ENCODE data around the gene EFCAB11. TPM values are rescaled to one million over a fixed set of nuclear protein-coding genes. Genes with fewer than 3 reads are reported as not detected.

Gene EFCAB11
- total and polyA plus RNA-seq, 3 experiments from 2014 or later, result 2.0 to 12.1 (median 9.8) TPM

GRCh38 chr14:89765346-89765745 is 189.2 kb downstream of the EFCAB11 start:
- ChIA-PET CTCF (interaction anchor here (1.2 to 2.9 kb wide), 5 partner anchors 44 to 589 kb away, joined by 3 to 16 read pairs (median 4); no protein-coding TSS in a partner anchor), POLR2A (interaction anchor here (0.7 kb wide), 1 partner anchor 48 kb away, joined by 6 read pairs; no protein-coding TSS in a partner anchor)
- Mint-ChIP-seq H3K9me3 (no peaks in the 10 kb centered on the region), H3K36me3 (no peaks in the 10 kb centered on the region), H3K27me3 (no peaks in the 10 kb centered on the region), H3K4me1 (peaks cover 28 to 42% (median 31%) of the 10 kb centered on the region in 3 donors), H3K4me3 (peak overlapping the region in 1 of 7 donors; percentile 83), H3K27ac (peak overlapping the region in 1 of 8 donors; percentile 55)
- peaks cover 25% of the 10 kb centered on the region for H3K4me1 ChIP-seq (ENCODE audit: insufficient read depth, low read length)
- H3K9me3 ChIP-seq (ENCODE audit: low read length), result no peaks in the 10 kb centered on the region
- H3K36me3 ChIP-seq (ENCODE audit: insufficient read depth, low read length), result no peaks in the 10 kb centered on the region
- no peak overlapping the region for H3K27ac ChIP-seq (ENCODE audit: low read depth, low read length)
- no peaks in the 10 kb centered on the region for H3K27me3 ChIP-seq (ENCODE audit: insufficient read depth, low read length, poor library complexity, severe bottlenecking)
- no peak for DNase-seq
- no peak overlapping the region for H3K4me3 ChIP-seq (ENCODE audit: low read length)

- POLR2A ChIA-PET, result no interaction called here
- CTCF ChIA-PET, result interaction anchor here (1.3 kb wide), 1 partner anchor 39 kb away, joined by 3 read pairs; no protein-coding TSS in a partner anchor
Measured at GRCh38 chr14:89760086-89760485, 194.4 kb downstream of the EFCAB11 start.

GRCh38 chr14:89757313-89757939 is 197.1 kb downstream of the EFCAB11 start:
- POLR2A ChIA-PET, result no interaction called here
- H3K4me1 ChIP-seq (ENCODE audit: insufficient read depth, low read length), result no peaks in the 10 kb centered on the region
- no peak overlapping the region for H3K4me3 ChIP-seq (ENCODE audit: low read length)
- H3K4me3 Mint-ChIP-seq, result no peak overlapping the region
- peaks cover 0 to 16% (median 3%) of the 10 kb centered on the region in 3 donors for H3K36me3 Mint-ChIP-seq
- H3K27me3 Mint-ChIP-seq, result no peaks in the 10 kb centered on the region
- peaks cover 4 to 6% (median 5%) of the 10 kb centered on the region in 3 donors for H3K4me1 Mint-ChIP-seq
- H3K36me3 ChIP-seq (ENCODE audit: insufficient read depth, low read length), result no peaks in the 10 kb centered on the region
- H3K27ac Mint-ChIP-seq, result no peak overlapping the region
- H3K27me3 ChIP-seq (ENCODE audit: insufficient read depth, low read length, poor library complexity, severe bottlenecking), result no peaks in the 10 kb centered on the region
- CTCF ChIA-PET, result no interaction called here
- DNase-seq, result no peak
- H3K27ac ChIP-seq (ENCODE audit: low read depth, low read length), result no peak overlapping the region
- peaks cover 1 to 7% (median 3%) of the 10 kb centered on the region in 5 donors for H3K9me3 Mint-ChIP-seq
- no peaks in the 10 kb centered on the region for H3K9me3 ChIP-seq (ENCODE audit: low read length)

More at GRCh38 chr14:89760086-89760485, 194.4 kb downstream of the EFCAB11 start:
- no peaks in the 10 kb centered on the region for H3K4me1 ChIP-seq (ENCODE audit: insufficient read depth, low read length)
- no peaks in the 10 kb centered on the region for H3K36me3 ChIP-seq (ENCODE audit: insufficient read depth, low read length)
- H3K27ac ChIP-seq (ENCODE audit: low read depth, low read length), result no peak overlapping the region
- no peaks in the 10 kb centered on the region for H3K27me3 ChIP-seq (ENCODE audit: insufficient read depth, low read length, poor library complexity, severe bottlenecking)
- H3K4me3 Mint-ChIP-seq, result peak overlapping the region in 1 of 7 donors; percentile 26
- H3K4me3 ChIP-seq (ENCODE audit: low read length), result no peak overlapping the region
- no peak for DNase-seq
- peaks cover 0 to 9% (median 3%) of the 10 kb centered on the region in 3 donors for H3K36me3 Mint-ChIP-seq
- peaks cover 14 to 22% (median 15%) of the 10 kb centered on the region in 3 donors for H3K4me1 Mint-ChIP-seq
- H3K9me3 Mint-ChIP-seq, result peaks cover 1 to 5% (median 3%) of the 10 kb centered on the region in 5 donors
- H3K27ac Mint-ChIP-seq, result peak overlapping the region in 2 of 8 donors; percentile 38 to 57
- no peaks in the 10 kb centered on the region for H3K9me3 ChIP-seq (ENCODE audit: low read length)
- no peaks in the 10 kb centered on the region for H3K27me3 Mint-ChIP-seq

GRCh38 chr14:89755816-89756215 is 198.7 kb downstream of the EFCAB11 start:
- no peaks in the 10 kb centered on the region for H3K27me3 ChIP-seq (ENCODE audit: insufficient read depth, low read length, poor library complexity, severe bottlenecking)
- no peak overlapping the region for H3K27ac Mint-ChIP-seq
- CTCF ChIA-PET, result no interaction called here
- H3K4me3 ChIP-seq (ENCODE audit: low read length), result no peak overlapping the region
- no peak overlapping the region for H3K27ac ChIP-seq (ENCODE audit: low read depth, low read length)
- no peaks in the 10 kb centered on the region for H3K9me3 ChIP-seq (ENCODE audit: low read length)
- H3K27me3 Mint-ChIP-seq, result no peaks in the 10 kb centered on the region
- peaks cover 10% of the 10 kb centered on the region for H3K4me1 ChIP-seq (ENCODE audit: insufficient read depth, low read length)
- no peak for DNase-seq
- peaks cover 11 to 19% (median 18%) of the 10 kb centered on the region in 3 donors for H3K4me1 Mint-ChIP-seq
- H3K9me3 Mint-ChIP-seq, result peaks cover 1 to 7% (median 3%) of the 10 kb centered on the region in 5 donors
- no peak overlapping the region for H3K4me3 Mint-ChIP-seq
- POLR2A ChIA-PET, result no interaction called here
- no peaks in the 10 kb centered on the region for H3K36me3 ChIP-seq (ENCODE audit: insufficient read depth, low read length)
- peaks cover 0 to 16% (median 3%) of the 10 kb centered on the region in 3 donors for H3K36me3 Mint-ChIP-seq

- DNase-seq, result no peak
- ChIA-PET POLR2A (no interaction called here), CTCF (no interaction called here)
- no peaks in the 10 kb centered on the region for H3K27me3 ChIP-seq (ENCODE audit: insufficient read depth, low read length, poor library complexity, severe bottlenecking)
- H3K4me3 Mint-ChIP-seq, result no peak overlapping the region
- no peak overlapping the region for H3K27ac ChIP-seq (ENCODE audit: low read depth, low read length)
- no peaks in the 10 kb centered on the region for H3K27me3 Mint-ChIP-seq
- H3K9me3 ChIP-seq (ENCODE audit: low read length), result no peaks in the 10 kb centered on the region
- peaks cover 15% of the 10 kb centered on the region for H3K4me1 ChIP-seq (ENCODE audit: insufficient read depth, low read length)
- no peak overlapping the region for H3K4me3 ChIP-seq (ENCODE audit: low read length)
- peaks cover 1 to 7% (median 3%) of the 10 kb centered on the region in 5 donors for H3K9me3 Mint-ChIP-seq
- peaks cover 14 to 34% (median 27%) of the 10 kb centered on the region in 3 donors for H3K4me1 Mint-ChIP-seq
- no peaks in the 10 kb centered on the region for H3K36me3 ChIP-seq (ENCODE audit: insufficient read depth, low read length)
- peaks cover 0 to 16% (median 3%) of the 10 kb centered on the region in 3 donors for H3K36me3 Mint-ChIP-seq
- no peak overlapping the region for H3K27ac Mint-ChIP-seq
Measured at GRCh38 chr14:89753828-89754412, 200.6 kb downstream of the EFCAB11 start.

- Mint-ChIP-seq H3K9me3 (peaks cover 0 to 9% (median 4%) of the 10 kb centered on the region in 5 donors), H3K4me1 (peaks cover 10 to 28% (median 22%) of the 10 kb centered on the region in 3 donors), H3K27me3 (no peaks in the 10 kb centered on the region), H3K4me3 (peak overlapping the region in 2 of 7 donors; percentile 25 to 44), H3K36me3 (peaks cover 0 to 18% (median 0%) of the 10 kb centered on the region in 3 donors), H3K27ac (peak overlapping the region in 5 of 8 donors; percentile 14 to 64 (median 56))
- Histone ChIP-seq H3K27ac (ENCODE audit: low read depth, low read length) (no peak overlapping the region), H3K27me3 (ENCODE audit: insufficient read depth, low read length, poor library complexity, severe bottlenecking) (no peaks in the 10 kb centered on the region), H3K4me1 (ENCODE audit: insufficient read depth, low read length) (peaks cover 15% of the 10 kb centered on the region), H3K4me3 (ENCODE audit: low read length) (no peak overlapping the region), H3K36me3 (ENCODE audit: insufficient read depth, low read length) (no peaks in the 10 kb centered on the region), H3K9me3 (ENCODE audit: low read length) (no peaks in the 10 kb centered on the region)
- CTCF ChIA-PET, result interaction anchor here (1.4 to 2.1 kb wide), 2 partner anchors 30 to 188 kb away, joined by 3 to 6 read pairs; no protein-coding TSS in a partner anchor
- POLR2A ChIA-PET, result interaction anchor here (0.7 kb wide), 1 partner anchor 29 kb away, joined by 3 read pairs; no protein-coding TSS in a partner anchor
- DNase-seq, result no peak
Measured at GRCh38 chr14:89750908-89751392, 203.6 kb downstream of the EFCAB11 start.

- Histone ChIP-seq H3K27ac (ENCODE audit: low read depth, low read length) (no peak overlapping the region), H3K4me1 (ENCODE audit: insufficient read depth, low read length) (peaks cover 15% of the 10 kb centered on the region), H3K9me3 (ENCODE audit: low read length) (no peaks in the 10 kb centered on the region), H3K4me3 (ENCODE audit: low read length) (no peak overlapping the region), H3K27me3 (ENCODE audit: insufficient read depth, low read length, poor library complexity, severe bottlenecking) (no peaks in the 10 kb centered on the region), H3K36me3 (ENCODE audit: insufficient read depth, low read length) (no peaks in the 10 kb centered on the region)
- H3K36me3 Mint-ChIP-seq, result peaks cover 0 to 22% (median 0%) of the 10 kb centered on the region in 3 donors
- ChIA-PET CTCF (interaction anchor here (2.1 kb wide), 1 partner anchor 30 kb away, joined by 6 read pairs; no protein-coding TSS in a partner anchor), POLR2A (no interaction called here)
- H3K27me3 Mint-ChIP-seq, result no peaks in the 10 kb centered on the region
- H3K4me3 Mint-ChIP-seq, result no peak overlapping the region
- peak overlapping the region in 2 of 8 donors; percentile 5 to 64 for H3K27ac Mint-ChIP-seq
- peaks cover 0 to 10% (median 4%) of the 10 kb centered on the region in 5 donors for H3K9me3 Mint-ChIP-seq
- H3K4me1 Mint-ChIP-seq, result peaks cover 10 to 28% (median 22%) of the 10 kb centered on the region in 3 donors
- DNase-seq, result no peak
Measured at GRCh38 chr14:89750281-89750755, 204.2 kb downstream of the EFCAB11 start.
